AG08396 (cell line): ENCODE measurements around the gene CBLC.
A peak's percentile ranks its signal among the peaks of the same experiment; 100 is the strongest.
"Not testable (repeated sequence)": the region's sequence is repeated elsewhere in the genome, so short reads cannot be mapped to it uniquely, and the experiment has no call there.

Experiments used
- DNase-seq: peaks from one replicate; pipeline ENCODE4 v3.0.0; 2012; ENCODE audit warnings: low spot score, mixed read lengths

The CBLC gene

GRCh38 chr19:44765033-44765948 is 12.4 kb upstream of the CBLC start:
- no peak for DNase-seq

GRCh38 chr19:44765949-44766335 is 11.7 kb upstream of the CBLC start:
- no peak for DNase-seq

GRCh38 chr19:44767295-44768180 is 10.2 kb upstream of the CBLC start:
- no peak for DNase-seq

- DNase-seq, result peak; percentile 95
Observed at GRCh38 chr19:44770550-44771257, 7.0 kb upstream of the CBLC start.

- not testable (repeated sequence) for DNase-seq
Observed at GRCh38 chr19:44772144-44772543, 5.5 kb upstream of the CBLC start.

GRCh38 chr19:44772959-44773358 is 4.7 kb upstream of the CBLC start:
- DNase-seq, result no peak

- DNase-seq, result no peak
Observed at GRCh38 chr19:44775676-44776240, 1.9 kb upstream of the CBLC start.

GRCh38 chr19:44776402-44777096 is 1.1 kb upstream of the CBLC start:
- DNase-seq, result no peak

GRCh38 chr19:44779150-44779549 is 1.5 kb downstream of the CBLC start:
- DNase-seq, result no peak

- DNase-seq, result not testable (repeated sequence)
Observed at GRCh38 chr19:44781694-44782093, 4.0 kb downstream of the CBLC start.

GRCh38 chr19:44782729-44783128 is 5.0 kb downstream of the CBLC start:
- no peak for DNase-seq

- no peak for DNase-seq
Observed at GRCh38 chr19:44783545-44783944, 5.9 kb downstream of the CBLC start.

- DNase-seq, result no peak
Observed at GRCh38 chr19:44785271-44785670, 7.6 kb downstream of the CBLC start.

- no peak for DNase-seq
Observed at GRCh38 chr19:44785993-44786392, 8.3 kb downstream of the CBLC start.

GRCh38 chr19:44788971-44789370 is 11.3 kb downstream of the CBLC start:
- no peak for DNase-seq

- DNase-seq, result no peak
Observed at GRCh38 chr19:44789943-44790483, 12.3 kb downstream of the CBLC start.

- DNase-seq, result no peak
Observed at GRCh38 chr19:44792281-44792680, 14.6 kb downstream of the CBLC start.

- no peak for DNase-seq
Observed at GRCh38 chr19:44794610-44795009, 16.9 kb downstream of the CBLC start.

GRCh38 chr19:44795398-44795987 is 17.8 kb downstream of the CBLC start:
- no peak for DNase-seq

- DNase-seq, result no peak
Observed at GRCh38 chr19:44796701-44797115, 19.0 kb downstream of the CBLC start.
